ENCODE data around the gene SLC25A51. TPM values are rescaled to one million over a fixed set of nuclear protein-coding genes. Genes with fewer than 3 reads are reported as not detected.

Gene SLC25A51
- polyA plus RNA-seq, 2 of the 4 experiments (the other 2 are of a cell fraction), result 17.2 to 24.3 TPM

DNA sequence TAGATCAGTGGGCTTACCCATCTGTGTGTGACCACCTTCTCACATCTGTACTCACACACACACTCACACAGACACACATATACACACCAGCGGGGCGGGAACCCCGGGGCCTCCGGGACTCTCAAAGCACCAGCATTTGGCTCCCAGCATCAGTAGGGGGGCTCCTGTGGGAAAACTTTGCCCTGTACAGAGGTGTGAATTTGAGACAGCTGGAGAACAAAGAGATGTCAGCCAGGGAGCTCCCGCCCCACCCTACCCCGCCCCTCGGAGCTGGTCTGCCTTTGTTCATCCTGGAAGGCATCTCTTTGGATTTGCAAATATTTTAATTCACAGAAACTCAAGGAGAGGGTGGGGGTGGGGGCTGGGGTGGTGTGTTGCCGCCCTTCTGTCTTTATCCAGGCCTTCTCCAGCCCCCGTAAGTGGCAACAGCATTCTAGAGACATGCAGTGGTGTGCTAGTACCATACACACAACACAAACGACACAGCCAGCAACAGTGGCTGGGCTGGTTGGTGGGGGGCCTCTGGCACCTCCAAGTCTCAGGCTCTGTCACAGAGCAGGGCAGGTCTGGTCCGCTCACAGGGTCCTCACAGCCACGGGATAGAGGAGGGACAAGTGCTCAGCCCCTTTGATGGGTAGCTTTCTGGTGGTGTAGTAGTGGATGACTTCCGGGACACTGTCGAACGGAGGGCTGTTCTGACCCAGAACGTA lies 15.5 kb upstream of the SLC25A51 start (continued):
- TF ChIP-seq, protein P1, sequence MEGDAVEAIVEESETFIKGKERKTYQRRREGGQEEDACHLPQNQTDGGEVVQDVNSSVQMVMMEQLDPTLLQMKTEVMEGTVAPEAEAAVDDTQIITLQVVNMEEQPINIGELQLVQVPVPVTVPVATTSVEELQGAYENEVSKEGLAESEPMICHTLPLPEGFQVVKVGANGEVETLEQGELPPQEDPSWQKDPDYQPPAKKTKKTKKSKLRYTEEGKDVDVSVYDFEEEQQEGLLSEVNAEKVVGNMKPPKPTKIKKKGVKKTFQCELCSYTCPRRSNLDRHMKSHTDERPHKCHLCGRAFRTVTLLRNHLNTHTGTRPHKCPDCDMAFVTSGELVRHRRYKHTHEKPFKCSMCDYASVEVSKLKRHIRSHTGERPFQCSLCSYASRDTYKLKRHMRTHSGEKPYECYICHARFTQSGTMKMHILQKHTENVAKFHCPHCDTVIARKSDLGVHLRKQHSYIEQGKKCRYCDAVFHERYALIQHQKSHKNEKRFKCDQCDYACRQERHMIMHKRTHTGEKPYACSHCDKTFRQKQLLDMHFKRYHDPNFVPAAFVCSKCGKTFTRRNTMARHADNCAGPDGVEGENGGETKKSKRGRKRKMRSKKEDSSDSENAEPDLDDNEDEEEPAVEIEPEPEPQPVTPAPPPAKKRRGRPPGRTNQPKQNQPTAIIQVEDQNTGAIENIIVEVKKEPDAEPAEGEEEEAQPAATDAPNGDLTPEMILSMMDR (IDR thresholded peaks at IDR 0.05), result no peak
- TF ChIP-seq ZSCAN20 (CRISPR knock-in tag; IDR thresholded peaks at IDR 0.05), result no peak
- TF ChIP-seq RFX5 (IDR thresholded peaks at IDR 0.05), result no peak
- TF ChIP-seq RARB (CRISPR knock-in tag; IDR thresholded peaks at IDR 0.05), result no peak

DNA sequence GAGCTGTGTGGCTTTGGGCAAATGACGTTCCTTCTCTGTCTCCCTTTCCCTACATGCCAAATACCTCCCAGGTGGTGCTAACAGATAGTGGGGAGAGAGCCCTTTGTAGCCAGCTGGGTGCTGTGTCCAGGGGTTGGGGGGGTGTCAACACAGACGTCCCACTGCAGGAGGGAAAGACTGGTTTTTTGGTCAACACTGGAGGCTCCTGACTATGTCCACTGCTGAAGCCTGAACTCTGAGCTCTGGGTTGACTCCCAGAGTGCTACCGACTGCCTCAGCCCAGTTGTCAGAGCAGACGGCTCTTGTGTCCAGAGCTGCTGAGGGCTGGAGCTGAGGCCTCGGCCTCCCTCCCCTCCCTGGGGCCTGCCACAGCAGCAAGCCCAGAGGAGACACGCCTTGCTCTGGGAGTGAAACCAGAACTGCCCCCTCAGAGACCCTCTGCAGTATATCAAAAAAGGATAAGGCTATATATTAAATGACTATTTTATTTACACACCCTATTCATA lies 14.8 kb upstream of the SLC25A51 start:
- no peak for ATAC-seq
- H3K27ac ChIP-seq, result no peak overlapping the region
- 91% methylated on average over 6 of the region's 6 CpGs for WGBS (ENCODE audit: missing lambda C conversion rate)
- ChIA-PET POLR2A (interaction anchor here (0.6 kb wide), 1 partner anchor 339 kb away, joined by 5 read pairs; no protein-coding TSS in a partner anchor), CTCF (interaction anchor here (1.0 to 1.7 kb wide), 2 partner anchors 150 to 345 kb away, joined by 3 to 8 read pairs; partner anchors contain the start of gene SHB)
- no peak for DNase-seq (ENCODE audit: low read depth in 1 of 2, low spot score in 1 of 2)
- H3K4me2 ChIP-seq, result no peak overlapping the region
- H3K9me3 ChIP-seq, result no peaks in the 10 kb centered on the region
- H3K4me1 ChIP-seq, result peaks cover 24% of the 10 kb centered on the region; the same call in 2 of the 3 replicates
- no peak for FAIRE-seq
- no peak overlapping the region for H3K4me3 ChIP-seq
- TF ChIP-seq ESRRA (IDR thresholded peaks at IDR 0.05; ENCODE audit: borderline replicate concordance, low read length) (no peak), HOXB5 (CRISPR knock-in tag; IDR thresholded peaks at IDR 0.05) (no peak), CBX2 (IDR thresholded peaks at IDR 0.05; ENCODE audit: borderline replicate concordance, low read depth) (no peak), POLR2AphosphoS2 (conservative IDR thresholded peaks at IDR 0.05; ENCODE audit: low read length) (no peak), CHD4 (IDR thresholded peaks at IDR 0.05; ENCODE audit: borderline replicate concordance) (no peak), RAD21 (conservative IDR thresholded peaks at IDR 0.05 in 1 of 2, IDR thresholded peaks at IDR 0.05 in 1 of 2) (no peak)
- TF ChIP-seq, protein P2, sequence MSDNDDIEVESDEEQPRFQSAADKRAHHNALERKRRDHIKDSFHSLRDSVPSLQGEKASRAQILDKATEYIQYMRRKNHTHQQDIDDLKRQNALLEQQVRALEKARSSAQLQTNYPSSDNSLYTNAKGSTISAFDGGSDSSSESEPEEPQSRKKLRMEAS (IDR thresholded peaks at IDR 0.05), result no peak
- TF ChIP-seq, protein P3, sequence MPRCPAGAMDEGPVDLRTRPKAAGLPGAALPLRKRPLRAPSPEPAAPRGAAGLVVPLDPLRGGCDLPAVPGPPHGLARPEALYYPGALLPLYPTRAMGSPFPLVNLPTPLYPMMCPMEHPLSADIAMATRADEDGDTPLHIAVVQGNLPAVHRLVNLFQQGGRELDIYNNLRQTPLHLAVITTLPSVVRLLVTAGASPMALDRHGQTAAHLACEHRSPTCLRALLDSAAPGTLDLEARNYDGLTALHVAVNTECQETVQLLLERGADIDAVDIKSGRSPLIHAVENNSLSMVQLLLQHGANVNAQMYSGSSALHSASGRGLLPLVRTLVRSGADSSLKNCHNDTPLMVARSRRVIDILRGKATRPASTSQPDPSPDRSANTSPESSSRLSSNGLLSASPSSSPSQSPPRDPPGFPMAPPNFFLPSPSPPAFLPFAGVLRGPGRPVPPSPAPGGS (IDR thresholded peaks at IDR 0.05), result no peak

DNA sequence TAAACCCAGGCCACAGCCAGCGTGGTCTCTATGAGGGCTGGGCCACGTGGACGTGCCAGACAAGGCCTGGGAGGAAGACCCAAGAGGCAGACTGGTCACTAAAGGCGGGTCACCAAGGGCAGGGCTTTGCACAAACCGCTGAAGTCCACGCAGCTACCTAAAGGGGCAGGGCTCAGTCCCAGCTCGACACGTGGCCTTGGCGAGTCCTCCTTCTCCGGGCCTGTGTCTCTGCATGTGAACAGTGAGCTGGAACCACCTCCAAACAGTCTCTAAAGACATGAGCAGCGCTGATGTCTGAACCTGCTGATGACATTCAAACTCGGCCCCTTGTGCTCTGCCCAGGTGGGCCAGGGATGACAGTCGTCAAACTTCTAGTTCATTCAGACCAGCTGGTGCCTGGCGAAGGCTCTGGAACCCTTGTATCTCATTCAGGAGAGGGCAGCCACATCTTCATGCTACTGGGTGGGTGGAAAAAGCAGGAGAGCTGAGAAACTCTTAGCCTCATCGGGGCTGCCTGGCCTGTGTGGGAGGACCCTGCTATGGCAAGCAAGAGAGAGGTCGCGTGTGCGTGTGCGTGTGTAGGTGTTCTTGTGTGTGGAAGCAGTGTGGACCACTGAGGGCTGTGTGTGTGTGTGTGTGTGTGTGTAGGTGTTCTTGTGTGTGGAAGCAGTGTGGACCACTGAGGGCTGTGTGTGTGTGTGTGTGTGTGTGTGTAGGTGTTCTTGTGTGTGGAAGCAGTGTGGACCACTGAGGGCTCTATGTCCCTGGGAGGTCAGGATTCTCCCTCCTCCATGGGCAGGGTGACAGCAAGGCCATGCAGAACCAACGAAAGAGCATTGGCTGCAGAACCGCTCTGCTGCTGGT lies 14.1 kb upstream of the SLC25A51 start:
- H3K9me3 ChIP-seq, result no peaks in the 10 kb centered on the region
- H3K27ac ChIP-seq, result no peak overlapping the region
- WGBS (ENCODE audit: missing lambda C conversion rate), result 91% methylated on average over 14 of the region's 21 CpGs
- CTCF ChIA-PET, result interaction anchor here (1.0 to 1.7 kb wide), 5 partner anchors 9 to 445 kb away, joined by 3 to 8 read pairs (median 3); partner anchors contain the start of gene SHB
- DNase-seq (ENCODE audit: low read depth in 1 of 2, low spot score in 1 of 2) (no peak), FAIRE-seq (no peak), ATAC-seq (no peak)
- TF ChIP-seq KDM1A (IDR thresholded peaks at IDR 0.05; ENCODE audit: low read depth), result no peak
- TF ChIP-seq, protein P4, sequence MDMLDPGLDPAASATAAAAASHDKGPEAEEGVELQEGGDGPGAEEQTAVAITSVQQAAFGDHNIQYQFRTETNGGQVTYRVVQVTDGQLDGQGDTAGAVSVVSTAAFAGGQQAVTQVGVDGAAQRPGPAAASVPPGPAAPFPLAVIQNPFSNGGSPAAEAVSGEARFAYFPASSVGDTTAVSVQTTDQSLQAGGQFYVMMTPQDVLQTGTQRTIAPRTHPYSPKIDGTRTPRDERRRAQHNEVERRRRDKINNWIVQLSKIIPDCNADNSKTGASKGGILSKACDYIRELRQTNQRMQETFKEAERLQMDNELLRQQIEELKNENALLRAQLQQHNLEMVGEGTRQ (IDR thresholded peaks at IDR 0.05), result no peak
- TF ChIP-seq EHMT2 (IDR thresholded peaks at IDR 0.05; ENCODE audit: low read depth), result no peak
- TF ChIP-seq, protein P5, sequence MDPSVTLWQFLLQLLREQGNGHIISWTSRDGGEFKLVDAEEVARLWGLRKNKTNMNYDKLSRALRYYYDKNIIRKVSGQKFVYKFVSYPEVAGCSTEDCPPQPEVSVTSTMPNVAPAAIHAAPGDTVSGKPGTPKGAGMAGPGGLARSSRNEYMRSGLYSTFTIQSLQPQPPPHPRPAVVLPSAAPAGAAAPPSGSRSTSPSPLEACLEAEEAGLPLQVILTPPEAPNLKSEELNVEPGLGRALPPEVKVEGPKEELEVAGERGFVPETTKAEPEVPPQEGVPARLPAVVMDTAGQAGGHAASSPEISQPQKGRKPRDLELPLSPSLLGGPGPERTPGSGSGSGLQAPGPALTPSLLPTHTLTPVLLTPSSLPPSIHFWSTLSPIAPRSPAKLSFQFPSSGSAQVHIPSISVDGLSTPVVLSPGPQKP (IDR thresholded peaks at IDR 0.05; ENCODE audit: low read depth, low read length), result no peak
- no peak for TF ChIP-seq MYC (IDR thresholded peaks at IDR 0.05; ENCODE audit: borderline replicate concordance, low read length)
- no peak for TF ChIP-seq FOSL2 (IDR thresholded peaks at IDR 0.05)
- TF ChIP-seq FOSL2 (CRISPR knock-in tag; IDR thresholded peaks at IDR 0.05), result no peak
- POLR2A ChIA-PET, result no interaction called here
- no peak overlapping the region for H3K4me2 ChIP-seq
- H3K4me3 ChIP-seq, result no peak overlapping the region
- H3K4me1 ChIP-seq, result peaks cover 24% of the 10 kb centered on the region; the same call in 2 of the 3 replicates

Data from A549 (cell line).